ENCODE measurements around the gene ENDOG. TPM values are rescaled to one million over a fixed set of nuclear protein-coding genes. Genes with fewer than 3 reads are reported as not detected.
"Not testable (repeated sequence)": the region's sequence is repeated elsewhere in the genome, so short reads cannot be mapped to it uniquely, and the experiment has no call there.

ENDOG gene
- polyA plus RNA-seq (2013, experiment 1 of 2; ENCODE audit: insufficient read length): 17.5 TPM
- polyA plus RNA-seq (2013, experiment 2 of 2; ENCODE audit: insufficient read length): 11.7 TPM

DNA sequence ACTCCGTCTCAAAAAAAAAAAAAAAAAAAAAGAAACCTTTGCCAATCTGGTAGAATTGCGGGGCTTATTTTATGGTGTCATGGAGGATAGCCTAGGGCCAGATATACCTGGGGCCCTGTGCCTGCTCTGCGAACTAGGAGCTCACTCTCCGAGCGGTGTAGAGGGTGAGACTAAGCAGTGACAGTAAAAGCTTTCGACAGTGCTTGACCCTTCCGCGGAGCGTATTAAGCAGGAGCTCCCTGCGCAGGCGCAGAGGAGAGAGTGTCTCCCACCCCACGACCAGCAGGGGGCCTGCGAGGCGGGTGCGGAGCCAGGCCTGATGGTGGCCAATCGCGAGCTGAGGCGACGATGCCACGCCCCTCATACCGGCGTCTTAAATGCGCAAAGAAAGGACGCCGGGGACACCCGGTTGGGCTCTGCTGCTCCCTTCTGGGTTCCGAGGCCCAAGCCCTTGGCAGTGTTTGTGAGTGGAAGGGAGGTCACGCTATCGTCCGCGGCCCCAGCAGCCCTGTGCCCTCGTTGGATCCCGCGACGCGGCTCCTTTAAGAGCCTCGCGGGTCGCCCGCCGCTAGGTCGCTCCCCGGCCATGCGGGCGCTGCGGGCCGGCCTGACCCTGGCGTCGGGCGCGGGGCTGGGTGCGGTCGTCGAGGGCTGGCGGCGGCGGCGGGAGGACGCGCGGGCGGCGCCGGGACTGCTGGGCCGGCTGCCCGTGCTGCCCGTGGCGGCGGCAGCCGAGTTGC, at the start of gene ENDOG:
Gene ENDOG (plus strand): TSS at position 402 of the 740 bp plus-strand sequence. CDS start 185 bp downstream, at position 587.
- DNase-seq: peak; percentile 96

DNA sequence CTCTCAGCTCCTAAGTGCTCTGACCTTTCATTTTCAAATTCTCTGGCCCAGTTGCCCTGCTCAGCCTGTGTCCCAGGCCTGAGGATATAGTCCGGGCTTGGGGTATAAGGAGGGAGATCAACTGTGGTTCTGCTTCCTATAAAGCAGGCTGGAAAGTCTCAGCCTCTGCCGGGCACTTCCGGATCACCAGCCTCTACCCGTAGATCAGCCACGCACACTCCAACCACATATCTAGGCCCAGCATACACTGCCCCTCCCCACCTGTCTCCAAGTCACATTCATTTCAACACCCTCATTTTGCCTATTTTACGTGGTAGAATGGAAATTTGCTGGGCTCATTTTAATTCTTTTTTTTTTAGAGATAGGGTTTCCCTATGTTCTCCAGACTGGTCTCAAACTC, 49.7 kb upstream of the ENDOG start:
- DNase-seq: no peak

DNA sequence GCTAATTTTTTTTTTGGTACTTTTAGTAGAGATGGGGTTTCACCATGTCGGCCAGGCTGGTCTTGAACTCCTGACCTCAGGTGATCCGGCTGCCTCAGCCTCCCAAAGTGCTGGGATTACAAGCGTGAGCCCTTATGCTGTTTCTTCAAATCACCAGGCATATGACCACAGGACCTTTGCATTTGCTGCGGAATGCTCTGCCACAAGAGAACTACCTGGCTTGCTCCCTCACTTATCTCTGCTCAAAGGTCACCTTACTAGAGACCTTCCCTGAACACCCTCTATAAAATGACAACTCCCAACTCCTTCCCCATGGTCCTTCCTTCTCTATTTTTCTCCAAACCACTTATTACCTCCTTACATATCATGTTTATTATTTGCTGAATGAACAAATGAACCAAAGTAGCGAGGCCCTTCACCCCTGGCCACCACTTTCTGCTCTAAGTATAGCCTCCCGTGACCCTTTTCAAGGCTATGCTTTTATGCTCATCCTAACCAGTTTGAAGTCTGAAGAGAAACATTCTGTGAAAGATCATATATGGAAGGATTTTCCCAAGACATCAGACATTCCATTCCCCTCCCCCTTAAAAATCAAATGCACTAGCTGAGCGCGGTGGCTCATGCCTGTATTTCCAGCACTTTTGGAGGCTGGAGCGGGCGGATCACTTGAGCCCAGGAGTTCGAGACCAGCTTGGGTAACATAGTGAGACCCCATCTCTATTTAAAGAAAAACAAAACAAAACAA, 47.8 kb upstream of the ENDOG start:
- DNase-seq: no peak

DNA sequence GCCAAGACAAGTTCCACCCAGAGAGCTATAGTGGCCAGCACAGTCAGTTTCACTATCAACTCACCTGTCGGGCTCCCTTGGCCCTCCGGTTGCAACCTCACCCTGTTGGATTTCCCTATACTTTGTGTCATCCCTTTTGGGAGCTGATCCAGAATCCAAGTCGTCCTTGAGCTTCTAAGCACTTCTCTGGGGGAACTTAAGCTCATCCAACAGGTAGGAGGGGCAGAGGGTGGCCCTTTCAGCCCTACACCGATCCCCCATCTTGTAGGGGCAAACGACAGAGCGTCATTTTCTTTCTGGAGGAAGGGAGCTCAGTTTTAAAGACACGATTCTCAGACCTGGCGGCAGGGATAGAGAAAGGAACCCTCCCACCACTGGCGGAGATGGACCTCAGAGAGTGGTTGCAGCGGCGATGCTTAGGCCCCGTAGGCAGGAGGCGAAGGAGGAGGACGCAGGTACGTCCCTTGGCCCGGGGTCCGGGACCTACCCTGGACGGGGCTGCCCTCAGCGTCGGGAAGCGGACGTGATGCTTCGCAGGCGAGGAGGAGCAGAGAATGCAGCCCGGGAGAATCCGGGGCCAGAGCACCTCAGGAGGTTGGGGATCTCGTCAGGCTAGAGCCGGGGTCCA, 47.1 kb upstream of the ENDOG start:
- DNase-seq: no peak

DNA sequence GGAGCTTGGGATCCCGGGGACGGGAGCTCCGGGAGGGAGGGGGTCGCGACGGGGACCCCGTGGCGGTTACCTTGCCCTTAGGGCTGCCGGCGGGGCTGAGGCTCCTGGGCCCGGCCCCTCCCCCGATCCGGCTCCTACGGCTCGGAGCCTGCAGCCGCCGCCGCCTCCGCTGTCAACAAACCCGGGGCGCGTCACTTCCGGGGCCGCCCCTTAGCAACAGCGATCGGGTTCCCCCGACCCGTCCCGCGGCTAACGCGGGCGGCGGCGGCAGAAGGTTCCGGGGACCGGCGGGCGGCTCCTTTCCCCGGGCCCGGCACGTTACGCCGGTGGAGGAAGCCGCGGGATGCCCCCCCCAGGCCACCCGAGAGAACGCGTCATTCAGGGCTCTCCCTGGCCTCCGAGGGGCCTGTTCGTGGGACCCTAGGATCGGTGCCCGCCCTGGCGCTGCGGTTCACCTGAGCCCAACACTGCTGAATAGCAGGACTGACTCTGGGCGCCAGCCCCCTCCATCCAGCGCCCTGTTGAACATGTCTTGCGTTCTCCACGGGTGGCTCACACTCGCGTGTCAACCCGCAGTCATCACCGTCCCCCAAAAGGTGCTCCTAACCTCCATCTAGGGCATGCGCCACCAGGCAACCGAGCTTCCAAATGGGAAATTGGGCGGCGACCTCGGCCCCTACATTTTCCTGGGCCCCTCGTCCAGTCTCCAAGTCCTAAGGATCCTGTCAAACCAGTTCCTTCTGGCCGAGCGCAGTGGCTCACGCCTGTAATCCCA, 46.4 kb upstream of the ENDOG start, which contains the start of gene ZER1:
Gene ZER1 (minus strand): TSS at position 183 of the 775 bp plus-strand sequence. CDS start 16,362 bp downstream, outside the sequence.
- peak; percentile 88 for DNase-seq

DNA sequence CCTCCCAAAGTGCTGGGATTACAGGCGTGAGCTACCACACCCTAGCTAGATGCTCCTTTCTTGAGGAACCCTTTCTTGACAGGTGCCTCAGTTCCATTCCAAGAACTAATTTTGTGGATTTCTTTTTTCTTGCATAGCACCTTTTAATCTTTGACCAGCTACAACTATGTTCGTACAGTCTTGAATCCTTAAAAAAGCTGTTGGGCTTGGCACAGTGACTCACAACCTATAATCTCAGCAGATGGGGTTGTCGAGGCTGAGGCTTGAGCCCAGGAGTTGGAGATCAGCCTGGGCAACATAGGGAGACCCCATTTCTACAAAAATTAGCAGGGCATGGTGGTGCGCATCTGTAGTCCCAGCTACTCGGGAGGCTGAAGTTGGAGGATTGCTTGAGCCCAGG, 45.3 kb upstream of the ENDOG start:
- no peak for DNase-seq

DNA sequence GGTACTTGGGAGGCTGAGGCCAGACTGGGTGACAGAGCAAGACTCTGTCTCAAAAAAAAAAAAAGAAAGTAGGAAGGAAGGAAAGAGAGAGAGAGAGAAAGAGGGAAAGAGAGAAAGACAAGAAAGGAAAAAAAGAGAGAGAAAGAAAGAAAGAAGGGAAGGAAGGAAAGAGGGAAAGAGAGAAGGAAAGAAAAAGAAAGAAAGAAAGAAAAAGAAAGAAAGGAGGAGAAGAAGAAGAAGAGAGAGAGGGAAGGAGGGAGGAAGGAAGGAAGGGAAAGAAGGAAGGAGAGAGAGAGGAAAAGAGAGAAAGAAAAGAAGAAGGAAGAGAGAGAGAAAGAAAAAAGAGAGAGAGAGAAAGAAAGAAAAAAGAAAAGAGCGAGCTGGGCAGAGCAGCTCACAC, 43.5 kb upstream of the ENDOG start:
- DNase-seq: no peak

DNA sequence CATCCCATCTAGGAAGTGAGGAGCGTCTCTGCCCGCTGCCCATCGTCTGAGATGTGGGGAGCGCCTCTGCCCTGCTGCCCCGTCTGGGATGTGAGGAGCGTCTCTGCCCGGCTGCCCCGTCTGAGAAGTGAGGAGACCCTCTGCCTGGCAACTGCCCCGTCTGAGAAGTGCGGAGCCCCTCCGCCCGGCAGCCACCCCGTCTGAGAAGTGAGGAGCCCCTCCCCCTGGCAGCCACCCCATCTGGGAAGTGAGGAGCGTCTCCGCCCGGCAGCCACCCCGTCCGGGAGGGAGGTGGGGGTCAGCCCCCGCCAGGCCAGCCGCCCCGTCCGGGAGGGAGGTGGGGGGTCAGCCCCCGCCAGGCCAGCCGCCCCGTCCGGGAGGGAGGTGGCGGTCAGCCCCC, 38.2 kb upstream of the ENDOG start:
- DNase-seq: not testable (repeated sequence)

DNA sequence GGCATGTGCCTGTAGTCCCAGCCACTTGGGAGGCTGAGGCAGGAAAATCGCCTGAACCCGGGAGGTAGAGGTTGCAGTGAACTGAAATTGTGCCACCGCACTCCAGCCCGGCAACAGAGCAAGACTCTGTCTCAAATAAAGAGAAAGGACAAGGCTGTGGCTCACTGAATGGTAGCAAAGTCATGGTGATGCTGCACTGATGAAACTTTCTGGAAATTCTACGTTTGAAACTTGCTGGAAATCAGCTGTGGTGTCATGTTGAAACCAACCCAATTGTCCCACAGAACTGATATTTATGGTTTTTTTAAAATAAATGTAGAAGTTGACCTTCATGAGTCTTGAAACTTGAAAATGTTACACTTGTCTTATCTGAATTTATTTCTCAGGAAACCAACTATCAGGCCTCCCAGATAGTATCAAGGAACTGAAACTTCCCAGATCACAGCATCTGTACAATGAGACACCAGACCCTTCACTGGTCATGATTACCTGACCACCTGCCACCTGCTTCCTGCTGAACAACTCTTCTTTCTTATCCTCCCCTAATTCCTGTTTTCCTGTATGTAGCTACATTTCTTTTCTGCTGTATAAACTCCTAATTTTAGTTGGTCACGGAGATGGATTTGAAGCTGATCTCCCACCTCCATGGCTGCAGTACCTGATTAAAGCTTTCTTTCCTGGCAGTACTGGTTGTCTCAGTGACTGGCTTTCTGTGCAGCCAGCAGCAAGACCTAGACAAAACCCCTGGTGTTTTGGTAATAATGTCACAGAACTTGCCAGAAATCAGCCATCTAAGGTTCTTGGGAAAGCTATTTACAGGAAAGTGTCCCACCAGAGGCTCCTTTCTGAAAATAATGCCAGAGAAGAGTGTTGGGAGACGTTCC, 36.9 kb upstream of the ENDOG start:
- DNase-seq: no peak

DNA sequence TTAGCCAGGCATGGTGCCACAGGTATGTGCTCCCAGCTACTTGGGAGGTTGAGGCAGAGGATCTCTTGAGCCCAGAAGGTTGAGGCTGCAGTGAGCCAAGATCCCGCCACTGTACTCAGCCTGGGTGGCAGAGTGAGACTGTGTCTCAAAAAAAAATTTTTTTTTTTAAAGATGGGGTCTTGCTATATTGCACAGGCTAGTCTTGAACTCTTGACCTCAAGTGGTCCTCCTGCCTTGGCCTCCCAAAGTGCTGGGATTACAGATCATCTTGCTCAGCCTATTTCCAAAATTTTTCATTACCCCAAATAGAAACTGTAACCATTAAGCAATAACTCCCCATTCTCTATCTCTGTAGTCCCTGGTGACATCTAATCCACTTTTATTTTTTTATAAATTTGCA, 35.6 kb upstream of the ENDOG start:
- DNase-seq: no peak

DNA sequence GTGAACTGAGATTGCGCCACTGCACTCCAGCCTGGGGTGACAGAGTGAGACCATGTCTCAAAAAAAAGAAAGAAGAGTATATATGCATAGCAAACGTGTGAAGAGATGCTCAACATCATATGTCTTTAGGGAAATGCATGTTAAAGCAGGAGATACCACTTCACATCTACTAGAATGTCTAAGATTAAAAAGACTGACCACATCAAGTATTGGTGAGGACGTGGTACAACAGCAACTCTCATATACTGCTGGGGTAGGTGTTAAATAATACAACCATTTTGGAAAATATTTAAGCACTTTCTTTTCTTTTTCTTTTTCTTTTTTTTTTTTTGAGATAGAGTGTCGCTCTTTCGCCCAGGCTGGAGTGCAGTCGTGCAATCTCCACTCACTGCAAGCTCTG, 32.9 kb upstream of the ENDOG start:
- no peak for DNase-seq

DNA sequence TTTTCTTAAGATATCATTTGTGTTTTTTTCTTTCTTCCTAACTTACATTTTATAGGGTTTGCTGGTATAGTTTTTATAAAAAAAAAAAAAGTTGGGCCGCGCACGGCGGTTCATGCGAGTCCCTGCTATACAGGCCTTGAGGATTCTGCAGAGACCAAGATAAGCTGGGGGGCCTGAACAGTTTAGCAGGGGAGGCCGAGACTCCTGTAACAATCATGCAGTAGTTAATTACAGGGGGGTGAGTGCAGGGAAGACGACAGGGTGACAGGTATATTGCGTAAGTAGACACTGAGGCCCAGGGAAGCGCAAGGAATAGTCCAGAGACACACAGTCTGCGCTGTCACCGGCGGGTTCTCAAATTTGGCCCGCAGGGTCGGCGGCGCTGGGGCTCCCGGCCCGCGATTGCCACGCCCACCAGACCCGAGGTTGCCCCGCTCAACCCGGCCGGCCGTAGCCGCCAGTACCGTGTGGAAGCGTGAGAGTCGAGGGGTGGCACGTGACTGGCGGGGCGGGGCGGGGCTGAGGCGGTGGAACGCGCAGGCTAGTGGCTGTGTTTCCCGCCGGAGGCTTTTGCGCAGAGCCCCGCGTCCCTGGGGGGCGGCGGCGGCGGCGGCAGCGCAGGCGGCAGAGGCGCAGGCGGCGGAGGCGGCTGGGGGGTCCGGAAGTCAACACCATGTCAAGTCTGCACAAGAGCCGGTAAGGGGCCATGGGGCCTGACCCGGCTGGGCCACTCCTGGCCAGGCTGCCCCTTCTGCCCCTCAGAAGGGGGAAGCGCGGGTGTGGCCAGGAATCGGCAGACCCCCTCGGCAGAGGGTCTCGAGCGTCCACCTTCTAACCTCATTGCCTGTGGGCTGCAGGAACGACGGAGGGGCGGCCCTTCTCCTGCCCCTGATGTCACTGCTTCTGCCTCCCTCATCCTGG, 31.4 kb upstream of the ENDOG start, which contains the start of gene TBC1D13:
Gene TBC1D13 (plus strand): TSS at position 573 of the 921 bp plus-strand sequence. CDS start 101 bp downstream, at position 674.
- peak; percentile 85 for DNase-seq

DNA sequence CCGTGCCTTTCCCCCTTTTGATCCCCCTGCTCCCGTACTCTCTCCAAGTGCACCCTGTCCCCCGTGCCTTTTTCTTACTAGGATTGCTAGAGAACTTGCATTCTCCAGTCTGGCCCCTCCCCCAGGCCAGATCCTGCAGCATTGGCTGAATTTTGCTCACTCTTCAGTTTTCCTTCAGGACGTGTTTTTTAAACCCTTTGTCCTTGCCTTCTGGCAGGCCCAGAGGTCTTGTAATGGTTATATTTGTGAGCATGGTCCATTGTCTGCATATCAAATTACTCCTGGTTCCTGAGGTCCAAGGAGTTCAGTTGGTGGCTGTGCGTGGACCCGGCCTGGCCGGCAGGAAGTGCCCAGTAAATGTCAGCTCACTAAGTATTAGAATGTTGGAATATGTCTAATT, 30.6 kb upstream of the ENDOG start:
- peak; percentile 11 for DNase-seq

DNA sequence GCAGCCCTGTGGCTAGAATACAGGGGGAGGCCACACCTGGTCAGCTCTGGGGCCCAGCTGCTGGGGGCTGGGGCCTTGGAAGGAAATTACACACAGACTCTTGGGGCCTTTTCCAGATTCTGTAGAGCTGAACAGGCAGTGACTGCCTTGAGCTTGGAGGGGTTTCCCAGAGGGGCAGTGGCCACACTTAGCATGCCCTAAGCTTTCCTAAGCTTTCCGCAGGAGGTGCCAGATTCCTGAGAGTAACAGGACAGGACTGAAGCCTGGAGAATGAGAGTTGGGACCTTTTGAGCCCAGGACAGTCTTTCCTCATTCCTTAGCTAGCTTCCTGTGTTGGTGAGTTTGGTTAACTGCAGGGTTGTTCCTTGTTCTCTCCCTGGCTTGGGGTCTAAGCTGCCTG, 29.9 kb upstream of the ENDOG start:
- no peak for DNase-seq

DNA sequence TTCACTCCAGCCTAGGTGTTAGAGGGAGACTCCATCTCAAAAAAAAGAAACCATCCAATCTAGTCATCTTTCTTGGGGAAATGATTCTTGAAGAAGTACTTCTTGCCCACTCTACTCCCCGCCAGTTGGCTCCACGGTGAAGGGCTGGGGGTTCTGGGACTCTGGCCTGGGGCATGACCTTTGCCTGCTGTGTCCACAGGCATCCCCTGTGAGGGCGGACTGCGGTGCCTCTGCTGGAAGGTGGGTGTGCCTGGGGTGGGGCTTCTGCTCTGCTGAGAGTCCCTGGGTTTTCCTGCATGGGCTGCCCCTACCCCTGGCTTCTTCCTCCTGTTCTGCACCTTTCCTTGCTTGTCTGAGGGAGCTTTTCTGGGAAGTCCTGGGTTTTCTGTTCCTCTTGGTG, 27.8 kb upstream of the ENDOG start:
- no peak for DNase-seq

DNA sequence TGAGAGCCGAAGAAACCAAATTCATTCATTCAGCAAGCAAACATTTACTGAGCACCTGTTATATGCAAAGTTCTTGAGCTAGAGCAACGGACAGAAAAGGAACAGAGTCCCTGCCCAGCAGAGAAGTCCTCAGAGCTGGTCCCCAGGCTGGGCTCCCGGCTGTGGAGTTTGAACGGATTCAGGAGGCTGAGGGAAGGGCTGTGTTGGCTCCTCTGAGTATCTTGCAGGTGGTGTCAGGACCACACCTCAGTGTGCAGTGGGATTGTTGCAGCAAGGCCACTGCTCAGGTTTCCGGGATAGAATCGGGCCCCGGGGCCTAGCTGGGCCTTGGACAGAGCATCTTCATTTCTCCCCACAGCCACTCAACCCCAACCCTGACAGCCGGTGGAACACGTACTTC, 26.2 kb upstream of the ENDOG start:
- no peak for DNase-seq

DNA sequence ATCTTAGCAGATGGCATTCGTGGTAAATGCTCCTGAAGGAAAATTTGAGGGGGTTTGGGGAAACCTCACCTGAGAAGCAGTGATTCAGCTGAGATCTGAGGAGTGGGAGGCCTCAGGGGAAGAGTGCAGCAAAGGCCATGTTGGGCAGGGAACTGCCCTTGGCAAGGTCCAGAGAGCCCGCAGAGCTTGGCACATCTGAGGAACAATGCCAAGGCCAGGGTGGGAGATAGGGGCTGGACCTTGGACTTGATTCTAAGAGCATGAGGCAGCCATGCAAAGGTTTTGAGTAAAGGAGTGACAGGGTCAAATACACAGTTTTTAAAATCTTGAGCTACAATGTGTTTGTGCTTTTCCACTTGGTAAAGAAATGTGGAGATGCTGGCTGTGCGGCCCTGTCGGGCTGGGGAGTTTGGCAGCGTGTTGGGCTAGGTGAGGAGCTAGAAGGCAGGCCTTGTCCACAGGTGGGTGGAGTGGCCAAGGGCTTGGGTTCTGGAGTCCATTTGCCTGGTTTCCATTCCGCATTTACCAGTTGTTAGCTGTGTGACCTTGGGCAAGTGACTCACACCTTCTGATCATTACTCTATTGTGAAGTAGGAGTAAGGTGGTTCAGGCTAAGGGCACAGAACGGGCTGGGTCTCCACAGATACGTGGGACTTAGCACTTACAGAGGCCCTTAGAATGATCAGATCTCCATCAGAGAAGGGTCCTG, 25.2 kb upstream of the ENDOG start:
- no peak for DNase-seq

DNA sequence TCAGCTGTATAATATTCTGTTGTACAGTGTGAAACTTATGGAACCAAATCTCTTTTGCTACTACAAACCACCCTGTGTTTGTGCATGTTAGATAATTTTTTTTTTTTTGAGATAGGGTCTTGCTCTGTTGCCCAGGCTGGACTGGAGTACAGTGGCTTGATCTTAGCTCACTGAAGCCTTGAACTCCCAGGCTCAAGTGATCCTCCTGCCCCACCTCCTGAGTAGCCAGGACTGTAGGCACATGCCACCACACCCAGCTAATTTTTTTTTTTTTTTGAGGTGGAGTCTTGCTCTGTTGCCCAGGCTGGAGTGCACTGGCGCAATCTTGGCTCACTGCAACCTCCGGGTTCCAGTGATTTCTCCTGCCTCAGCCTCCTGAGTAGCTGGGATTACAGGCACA, 23.3 kb upstream of the ENDOG start:
- DNase-seq: not testable (repeated sequence)

DNA sequence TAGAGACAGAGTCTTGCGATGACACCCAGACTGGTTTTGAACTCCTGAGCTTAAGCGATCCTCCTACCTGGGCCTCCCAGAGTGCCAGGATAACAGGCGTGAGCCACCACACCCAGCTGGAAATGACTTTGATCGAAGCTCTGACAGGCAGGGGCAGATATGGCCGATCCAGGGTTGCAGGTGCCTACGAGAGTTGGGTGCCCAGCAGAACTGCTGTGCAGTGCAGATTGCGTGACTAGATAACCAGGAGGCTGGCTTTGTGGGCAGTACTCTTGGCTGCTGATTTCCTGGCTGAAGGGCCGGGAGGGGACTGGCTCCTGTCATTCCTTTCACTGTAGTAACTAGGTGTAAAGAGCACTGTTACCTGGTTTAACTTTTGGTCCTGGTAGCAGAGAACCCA, 19.4 kb upstream of the ENDOG start:
- DNase-seq: no peak

DNA sequence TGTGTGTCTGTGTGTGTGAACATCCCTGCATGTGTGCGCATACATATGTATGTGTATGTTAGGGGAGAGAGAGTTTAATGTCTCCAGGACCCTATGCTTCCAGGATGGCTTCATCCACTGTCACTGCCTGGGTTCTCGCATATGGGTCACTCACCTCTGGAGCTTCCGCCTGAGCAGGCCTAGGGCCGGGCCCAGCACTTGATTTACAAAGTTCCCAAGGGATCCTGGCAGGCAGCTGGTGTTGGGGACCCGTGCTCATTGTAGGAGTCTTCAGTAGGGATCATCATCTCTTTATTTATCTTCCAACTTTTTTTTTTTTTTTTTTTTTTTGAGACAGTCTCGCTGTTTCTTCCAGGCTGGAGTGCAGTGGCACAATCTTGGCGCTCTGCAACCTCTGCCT, 18.2 kb upstream of the ENDOG start:
- DNase-seq: no peak
